Stimulated activated CD8-positive, alpha-beta memory T cell treated with anti-CD3 and anti-CD28 coated beads, Interleukin-4, amount 100 ng/mL, for 4 hours (primary cell): ENCODE data around the gene CASK.
"Not testable (repeated sequence)": the region's sequence is repeated elsewhere in the genome, so short reads cannot be mapped to it uniquely, and the experiment has no call there.

ENCODE experiments used
- DNase-seq, 2 donors: peaks; one replicate each; pipeline ENCODE4 v3.0.0-alpha.2; 2020; ENCODE audit warnings: low read depth in 2 of 2, low spot score in 1 of 2

Gene CASK

DNA sequence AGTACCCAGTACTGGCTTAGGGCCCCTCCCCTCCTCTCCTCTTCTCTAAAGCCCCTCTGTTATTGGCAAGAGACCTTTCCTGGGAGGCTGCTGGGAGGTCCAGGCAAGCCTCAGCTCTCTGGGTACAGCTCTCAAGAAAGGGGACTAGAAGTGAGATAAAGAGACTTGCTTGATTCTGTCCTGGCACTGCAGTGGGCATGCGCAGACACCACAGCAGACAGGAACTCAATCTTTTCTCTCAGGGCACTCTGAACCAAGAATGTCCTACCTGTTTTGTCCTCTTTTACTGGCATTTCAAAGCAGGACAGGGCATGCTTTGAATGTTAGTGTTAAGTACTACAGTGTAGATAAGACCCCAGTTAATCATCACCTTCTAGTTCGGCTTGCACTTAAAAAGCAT, 401.3 kb downstream of the CASK start:
- DNase-seq, result no peak

DNA sequence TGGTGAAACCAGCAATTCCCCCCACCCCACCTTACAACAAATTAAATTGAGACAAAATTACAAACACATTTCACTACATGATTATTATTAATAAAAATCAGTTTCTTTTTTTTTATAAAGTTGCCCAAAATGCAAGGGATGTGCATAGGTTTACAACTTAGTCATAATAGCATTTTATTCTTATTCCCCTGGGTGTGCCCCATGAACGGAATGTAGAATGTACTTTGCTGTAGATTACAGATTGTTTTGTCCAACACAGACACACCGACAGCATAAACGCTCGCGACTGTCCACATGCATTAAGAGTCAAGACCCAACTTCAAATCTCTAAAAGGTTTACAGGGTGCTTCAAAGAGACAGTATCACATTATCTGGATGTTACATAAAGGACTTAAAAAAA, 403.9 kb downstream of the CASK start:
- DNase-seq, result no peak

DNA sequence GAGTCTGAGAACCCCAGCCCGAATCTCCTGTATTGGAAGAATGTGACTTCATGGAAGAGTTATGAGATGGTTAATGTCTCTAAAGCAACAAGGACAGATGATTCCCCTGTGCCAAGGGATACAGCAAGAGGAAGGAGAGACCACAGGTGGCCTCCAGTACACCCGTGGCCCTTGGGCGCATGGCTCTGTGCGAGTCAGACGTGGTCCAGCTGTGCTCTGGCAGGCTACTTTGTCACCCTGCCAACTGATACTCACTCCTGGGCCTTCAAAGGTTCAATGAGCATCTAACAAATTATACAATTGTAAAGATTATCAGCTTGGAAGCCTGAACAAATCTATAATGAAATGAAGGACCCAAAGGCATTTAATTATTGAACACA, 404.5 kb downstream of the CASK start:
- DNase-seq, result no peak

DNA sequence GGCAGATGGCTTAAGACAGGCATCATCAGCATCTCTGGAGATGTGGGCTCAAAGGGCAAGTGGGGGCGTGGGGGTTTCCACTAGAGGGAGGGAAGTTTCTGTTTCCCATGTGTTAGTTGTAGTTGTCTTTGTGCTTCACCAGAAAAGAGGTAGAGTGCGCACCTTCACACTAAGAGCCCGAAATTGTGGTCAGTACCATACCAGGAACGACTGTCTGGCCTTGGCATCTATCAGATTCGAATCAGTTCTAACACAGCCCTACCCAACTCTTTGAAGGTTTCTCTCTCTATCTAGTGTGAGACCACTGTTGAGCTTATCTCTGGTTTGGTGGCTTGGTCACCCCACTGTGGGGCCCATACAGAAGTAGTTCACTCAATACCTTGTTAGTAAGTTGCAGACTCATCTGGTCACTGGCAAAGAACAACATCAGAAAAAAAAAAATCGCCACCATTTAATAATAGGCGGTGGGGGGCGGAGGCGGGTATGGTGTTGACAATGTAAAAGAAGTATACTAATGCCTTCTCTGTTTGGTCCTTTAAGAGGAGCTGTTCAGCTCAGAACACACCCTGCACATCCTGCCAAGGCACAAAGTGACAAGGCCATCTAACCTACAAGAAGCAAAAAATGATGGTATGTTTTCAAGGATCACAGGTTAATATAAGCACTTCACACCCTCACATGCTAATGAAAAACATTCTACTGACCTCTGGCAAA, 405.1 kb downstream of the CASK start:
- no peak for DNase-seq

DNA sequence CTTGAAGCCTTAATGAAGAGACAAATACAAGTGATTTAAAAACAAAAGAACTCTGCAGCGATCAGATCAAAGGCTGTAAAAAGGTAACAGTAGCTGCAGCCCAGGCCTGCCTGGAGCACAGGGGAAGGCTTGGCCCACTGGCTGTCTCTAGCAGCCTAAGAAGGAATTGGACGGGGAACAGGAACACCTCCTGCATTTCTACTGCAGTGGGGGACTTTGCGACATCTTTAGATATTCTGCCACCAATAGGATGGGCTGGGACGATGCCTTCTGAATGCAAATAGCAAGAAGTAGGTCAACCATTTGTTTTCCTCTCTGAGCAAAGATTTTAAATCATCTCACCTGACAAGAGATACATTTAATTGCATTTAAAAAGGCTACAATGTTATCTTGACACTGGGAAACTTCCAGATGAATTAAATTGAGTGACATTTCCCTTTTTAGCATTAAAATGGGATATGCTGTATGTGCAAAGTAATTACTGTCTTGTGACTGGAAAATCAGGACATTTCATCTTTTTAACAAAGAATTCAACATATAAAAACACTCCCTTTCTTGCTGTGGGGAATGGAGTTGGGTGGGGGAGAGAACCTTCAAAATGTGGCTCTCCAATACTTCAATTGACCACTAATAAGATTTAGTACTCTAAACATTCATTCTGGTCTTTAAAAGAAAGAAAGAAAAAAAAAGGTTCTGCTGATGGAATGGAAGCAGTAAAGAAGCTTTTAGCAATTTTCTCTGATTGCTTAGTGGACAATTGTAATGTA, 406.2 kb downstream of the CASK start:
- DNase-seq, result no peak

DNA sequence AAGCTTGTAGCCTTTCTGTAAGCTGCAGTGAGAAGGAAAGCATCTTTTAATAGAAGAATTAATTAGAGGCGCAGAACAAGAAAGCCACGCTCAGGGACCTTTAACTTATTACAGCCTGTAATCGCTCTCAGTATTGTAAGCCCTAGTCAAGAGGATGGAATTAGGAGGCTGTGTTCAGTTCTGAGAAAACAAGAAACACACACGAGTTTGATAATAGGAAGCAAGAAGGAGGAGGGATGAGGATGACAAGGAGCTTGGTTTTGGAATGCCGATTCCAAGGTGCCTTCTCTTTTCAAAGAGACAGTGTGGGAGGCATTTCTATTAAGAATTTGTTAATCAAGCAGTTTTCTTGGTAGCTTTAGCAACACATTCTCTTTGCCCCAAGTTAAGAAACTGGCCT, 406.9 kb downstream of the CASK start:
- DNase-seq, result no peak

DNA sequence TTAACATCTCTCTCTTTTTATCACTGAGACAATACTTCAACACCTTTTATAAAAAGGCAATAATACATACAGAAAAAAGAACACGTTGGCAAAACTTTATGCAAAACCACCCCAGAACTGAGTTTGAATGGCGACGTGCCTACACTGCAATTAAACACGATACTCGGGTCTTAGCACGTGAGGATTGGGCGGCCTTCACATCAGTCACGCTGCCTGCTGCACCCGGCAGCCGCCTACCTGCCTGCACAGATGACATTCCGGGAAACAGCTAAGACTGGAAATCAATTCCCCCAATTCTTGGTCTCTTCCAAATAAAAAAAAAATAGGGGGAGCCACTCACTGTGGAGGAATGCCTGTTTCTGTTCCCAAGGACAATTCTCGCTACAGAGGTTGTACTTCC, 408.0 kb downstream of the CASK start:
- no peak for DNase-seq

DNA sequence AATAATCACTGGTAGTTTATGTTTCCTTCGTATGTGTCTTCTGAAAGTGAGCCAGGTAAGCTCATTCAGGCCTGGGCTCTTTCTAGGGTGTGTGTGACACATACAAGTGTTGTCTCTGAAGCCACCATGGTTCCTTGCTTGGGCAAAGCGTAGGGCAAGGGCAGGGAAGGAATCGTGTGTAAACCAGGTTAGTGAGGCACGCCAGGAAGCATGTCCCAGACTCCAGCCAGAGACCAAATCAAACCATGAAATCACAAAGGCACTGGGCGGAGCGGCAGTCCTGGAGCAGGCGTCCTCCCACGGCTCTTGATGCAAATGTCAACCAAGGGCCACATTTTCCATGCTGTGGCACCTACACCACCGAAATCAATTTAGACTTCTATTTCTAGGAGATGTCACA, 409.2 kb downstream of the CASK start:
- DNase-seq, result no peak

DNA sequence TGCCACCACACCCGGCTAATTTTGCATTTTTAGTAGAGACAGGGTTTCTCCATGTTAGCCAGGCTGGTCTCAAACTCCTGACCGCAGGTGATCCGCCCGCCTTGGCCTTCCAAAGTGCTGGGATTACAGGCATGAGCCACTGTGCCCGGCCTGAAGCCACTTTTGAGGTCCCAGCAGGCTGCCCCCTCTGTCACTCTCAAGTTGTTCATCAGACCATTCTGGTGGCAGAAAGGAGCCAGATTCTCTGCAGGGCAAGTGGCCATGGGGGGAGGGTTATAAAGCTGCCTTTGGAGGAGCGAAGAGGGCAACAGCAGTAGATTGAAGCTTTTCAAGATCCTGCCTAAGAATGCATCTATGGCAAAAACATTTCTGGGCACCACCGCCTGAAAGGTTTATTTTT, 410.5 kb downstream of the CASK start:
- DNase-seq, result not testable (repeated sequence)

DNA sequence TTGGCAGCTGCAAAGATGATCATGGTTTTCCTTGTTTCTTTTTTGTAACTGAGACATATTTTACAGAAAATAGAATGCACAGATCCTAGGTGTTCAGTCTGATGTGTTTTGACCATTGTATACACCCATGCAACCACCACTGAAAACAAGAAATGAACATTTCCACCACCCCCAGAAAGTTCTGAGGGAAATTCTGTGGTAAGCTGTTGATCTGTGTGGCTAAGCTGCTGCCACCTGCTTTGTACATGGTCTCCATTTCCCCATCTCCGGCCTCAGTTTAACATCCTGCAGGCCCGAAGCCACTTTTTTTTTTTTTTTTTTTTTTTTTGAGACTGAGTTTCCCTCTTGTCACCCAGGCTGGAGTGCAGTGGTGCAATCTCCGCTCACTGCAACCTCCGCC, 411.0 kb downstream of the CASK start:
- no peak for DNase-seq

DNA sequence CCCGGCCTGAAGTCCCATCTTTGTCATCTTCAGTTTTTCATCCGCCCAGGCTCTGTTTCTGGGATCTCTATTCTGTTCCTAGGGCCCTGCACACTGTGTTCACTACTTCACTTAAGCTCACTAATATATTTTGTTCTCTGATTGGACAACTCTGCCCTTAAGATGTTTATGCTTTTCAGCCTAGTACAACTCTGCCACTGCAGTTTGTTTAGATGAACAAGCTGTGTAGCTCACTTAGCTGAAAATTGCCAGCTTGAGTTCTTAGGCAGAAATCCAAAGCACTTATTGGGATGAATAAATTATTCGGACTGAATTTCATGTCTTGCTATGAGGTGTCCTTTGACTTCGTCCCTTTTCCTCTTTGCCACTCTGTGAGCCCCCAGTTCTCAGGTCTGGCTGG, 415.4 kb downstream of the CASK start:
- DNase-seq, result no peak

DNA sequence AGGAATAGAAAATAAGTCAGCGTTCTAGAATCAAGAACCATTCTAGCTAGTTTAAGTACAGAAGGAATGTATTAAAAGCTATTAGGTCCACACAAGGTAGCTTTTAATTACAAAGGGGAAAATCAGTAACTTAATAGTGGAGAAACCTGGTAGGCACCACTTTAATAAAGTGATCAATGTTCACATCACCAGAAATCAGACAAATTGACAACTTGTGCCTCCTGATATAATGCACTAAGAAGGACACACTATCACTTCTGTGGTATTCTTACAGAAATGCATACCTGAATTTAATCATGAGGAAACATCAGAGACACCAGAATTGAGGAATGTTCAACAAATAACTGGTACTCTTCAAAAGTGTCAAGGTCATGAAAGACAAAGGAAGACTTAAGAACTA, 421.4 kb downstream of the CASK start:
- DNase-seq, result no peak

DNA sequence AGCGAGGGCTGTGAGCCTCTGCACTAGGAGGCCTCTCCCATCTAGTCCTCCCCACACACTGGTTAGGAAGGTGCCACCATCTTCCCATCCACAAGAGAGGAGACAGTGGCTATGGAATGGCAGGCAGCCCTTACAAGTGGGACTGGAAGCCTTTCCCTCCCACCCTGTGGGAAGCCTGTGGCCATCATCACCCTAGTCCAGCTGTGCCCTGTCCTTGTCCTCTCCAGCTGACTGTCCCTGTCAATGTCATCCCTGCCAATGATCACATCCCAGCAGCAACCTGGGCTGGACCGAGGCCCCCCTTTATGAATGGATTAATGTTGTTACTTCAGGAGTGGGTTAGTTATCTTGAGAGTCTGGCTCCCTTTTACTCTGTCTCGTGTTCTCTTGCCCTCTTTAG, 423.4 kb downstream of the CASK start:
- DNase-seq, result no peak

DNA sequence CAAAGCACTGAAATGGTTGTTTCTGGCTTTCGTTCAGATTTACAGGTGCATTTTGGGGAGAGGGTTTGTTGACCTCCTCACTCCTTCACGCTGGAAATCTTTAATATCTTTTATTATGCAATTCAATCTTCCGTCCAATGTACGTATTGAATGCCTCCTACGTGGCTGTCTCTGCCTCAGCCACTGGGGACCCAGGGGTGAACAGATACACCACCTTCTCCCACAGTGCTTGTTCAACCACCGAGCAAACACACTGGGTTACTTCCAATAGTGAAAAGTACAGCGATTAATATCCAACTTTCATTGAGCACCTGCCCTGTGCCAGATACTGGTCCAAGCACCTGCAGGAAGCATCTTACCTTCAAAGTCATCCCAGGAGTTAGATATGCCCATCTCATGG, 424.2 kb downstream of the CASK start:
- no peak for DNase-seq

DNA sequence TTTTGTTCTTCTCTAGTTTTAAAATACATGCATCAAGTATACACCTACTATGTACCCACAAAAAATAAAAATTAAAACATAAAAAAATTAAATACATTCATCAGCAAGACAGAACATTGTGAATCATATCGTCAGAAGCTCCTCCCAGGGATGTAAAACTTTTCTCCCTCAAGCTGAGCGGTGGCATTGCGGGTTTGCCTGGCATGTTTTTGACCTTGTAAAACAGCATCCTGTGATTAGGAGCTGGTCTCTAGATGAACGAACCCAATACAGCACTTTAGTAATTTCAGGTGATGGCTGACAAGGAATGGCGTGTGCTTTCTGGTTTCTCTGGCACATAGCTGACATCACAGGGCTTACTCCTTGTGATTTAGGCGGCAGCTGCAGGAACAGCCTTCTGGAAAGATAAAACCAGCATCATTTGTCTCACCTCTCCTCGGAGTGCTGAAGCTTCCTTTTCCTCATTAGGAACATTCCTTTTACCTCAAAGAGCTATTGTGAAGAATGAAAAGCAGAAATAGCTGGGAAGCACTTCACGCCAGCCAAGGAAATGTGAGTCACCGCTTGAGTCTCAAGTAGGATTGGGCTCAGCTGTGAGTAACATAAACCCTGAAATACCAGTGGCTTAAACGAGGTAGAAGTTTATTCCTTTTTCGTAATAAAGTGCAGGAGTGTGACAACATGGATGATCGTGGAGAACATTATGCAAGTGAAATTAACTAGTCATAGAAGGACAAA, 431.9 kb downstream of the CASK start:
- no peak for DNase-seq

DNA sequence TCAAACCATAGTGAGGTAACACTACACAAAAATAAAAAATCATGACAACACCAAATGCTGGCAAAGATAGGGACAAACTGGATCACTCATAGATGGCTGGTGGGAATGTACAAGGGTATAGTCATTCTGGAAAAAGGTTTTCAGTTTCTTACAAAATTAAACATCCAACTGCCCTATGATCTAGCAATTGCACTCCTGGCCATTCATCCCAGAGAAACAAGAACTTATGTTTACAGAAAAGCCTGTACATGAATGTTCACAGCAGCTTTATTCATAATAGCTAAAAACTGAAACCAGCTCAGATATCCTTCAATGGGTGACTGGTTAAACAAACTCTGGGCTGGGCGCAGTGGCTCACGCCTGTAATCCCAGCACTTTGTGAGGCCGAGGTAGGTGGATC, 432.9 kb downstream of the CASK start:
- DNase-seq, result no peak

DNA sequence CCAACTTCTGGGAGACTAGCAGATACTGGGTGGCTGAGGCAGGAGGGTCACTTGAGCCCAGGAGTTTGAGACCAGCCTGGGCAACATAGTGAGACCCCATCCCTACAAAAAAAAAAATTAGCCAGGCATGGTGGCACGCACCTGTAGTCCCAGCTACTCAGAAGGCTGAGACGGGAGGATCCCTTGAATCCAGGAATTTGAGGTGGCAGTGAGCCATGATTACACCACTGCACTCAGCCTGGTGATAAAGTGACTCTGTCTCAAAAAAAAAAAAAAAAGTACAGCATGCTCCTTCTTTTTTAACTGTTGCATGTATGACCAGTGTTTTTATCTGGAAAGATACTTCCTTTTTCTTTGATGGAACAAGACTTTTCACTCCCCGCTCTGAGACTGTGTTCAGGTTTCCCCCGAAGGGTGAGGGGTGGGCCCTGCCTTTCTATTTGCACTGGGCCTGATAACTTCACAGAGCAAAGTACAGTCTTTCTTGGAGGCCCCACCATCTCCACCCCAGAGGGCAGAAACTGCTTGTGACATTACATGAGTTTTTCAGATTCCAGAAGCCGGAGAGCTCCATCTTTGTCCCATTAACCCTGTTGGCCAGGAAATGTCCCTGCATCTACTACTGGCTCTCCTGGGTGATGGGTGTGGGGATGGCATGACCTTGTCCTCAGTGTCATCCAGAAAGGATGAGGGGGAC, 441.1 kb downstream of the CASK start:
- no peak for DNase-seq

DNA sequence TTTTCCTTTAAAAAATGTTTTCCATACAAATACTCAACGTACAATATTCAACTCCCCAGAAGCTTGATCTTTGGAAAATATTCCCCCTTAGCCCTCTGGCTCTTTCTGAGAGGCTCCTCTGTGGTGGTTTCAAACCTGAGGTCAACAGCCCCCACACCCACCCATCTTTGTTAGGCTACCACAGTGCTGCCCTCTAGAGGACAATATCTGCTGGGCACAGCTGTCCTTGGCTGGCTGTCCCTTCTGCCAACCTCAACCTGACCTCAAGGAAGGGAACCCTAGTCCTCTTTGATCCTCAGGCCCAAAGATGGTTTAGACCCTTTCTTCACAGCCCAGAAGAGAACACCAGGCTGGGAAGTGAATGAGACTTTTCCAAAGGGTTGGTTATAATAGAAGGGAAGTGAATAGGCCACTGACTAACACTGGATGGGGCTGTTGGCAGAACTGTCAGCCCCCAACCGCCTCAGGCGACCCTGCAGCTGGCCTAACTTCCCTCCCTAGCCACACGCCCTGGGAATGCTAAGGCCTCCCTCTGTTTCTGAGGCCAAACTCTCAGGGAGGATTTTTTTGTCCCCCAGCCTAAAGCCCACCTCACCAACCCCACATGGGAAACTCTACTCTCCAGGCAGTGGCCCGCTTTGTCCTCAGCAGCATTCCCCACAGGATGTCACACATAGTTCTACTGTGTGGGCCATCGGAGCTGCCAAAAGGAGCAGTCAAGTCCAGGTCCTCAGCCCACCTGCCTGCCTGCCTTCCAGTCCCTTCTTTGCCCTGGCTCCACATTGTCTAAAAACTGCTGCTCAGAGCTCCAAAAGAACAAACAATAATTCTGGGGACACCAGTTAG, 441.9 kb downstream of the CASK start:
- DNase-seq, result no peak

DNA sequence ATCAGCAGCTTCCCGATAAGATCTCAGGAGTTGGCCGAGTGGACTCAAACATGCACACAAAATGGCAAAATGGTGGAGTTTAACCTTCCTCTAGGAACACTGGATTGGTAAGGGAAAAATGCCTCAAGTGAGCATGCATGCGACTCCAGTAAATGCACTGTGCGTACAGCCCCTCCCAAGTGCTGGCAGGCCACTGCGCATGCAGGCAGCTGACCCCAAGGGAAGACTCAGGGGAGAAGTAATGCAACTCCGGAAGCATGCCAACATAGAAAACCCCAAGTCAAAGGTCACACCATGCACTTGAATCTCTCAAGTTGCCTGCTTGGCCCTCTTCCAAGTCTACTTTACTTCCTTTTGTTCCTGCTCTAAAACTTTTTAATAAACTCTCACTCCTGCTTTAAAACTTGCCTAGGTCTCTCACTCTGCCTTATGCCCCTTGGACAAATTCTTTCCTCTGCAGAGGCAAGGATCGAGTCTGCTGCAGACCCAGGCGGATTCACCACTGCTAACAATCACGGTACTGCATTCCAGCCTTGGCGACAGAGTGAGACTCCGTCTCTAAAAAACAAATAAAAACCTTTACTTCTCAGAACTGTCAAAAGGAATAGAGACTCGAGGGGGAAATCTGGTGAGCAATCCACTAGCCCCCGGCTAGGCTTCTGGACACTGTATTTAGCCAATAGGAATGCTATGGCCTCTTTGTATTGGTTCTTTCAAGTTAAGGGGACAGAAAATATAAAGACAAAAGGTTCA, 442.7 kb downstream of the CASK start:
- no peak for DNase-seq

DNA sequence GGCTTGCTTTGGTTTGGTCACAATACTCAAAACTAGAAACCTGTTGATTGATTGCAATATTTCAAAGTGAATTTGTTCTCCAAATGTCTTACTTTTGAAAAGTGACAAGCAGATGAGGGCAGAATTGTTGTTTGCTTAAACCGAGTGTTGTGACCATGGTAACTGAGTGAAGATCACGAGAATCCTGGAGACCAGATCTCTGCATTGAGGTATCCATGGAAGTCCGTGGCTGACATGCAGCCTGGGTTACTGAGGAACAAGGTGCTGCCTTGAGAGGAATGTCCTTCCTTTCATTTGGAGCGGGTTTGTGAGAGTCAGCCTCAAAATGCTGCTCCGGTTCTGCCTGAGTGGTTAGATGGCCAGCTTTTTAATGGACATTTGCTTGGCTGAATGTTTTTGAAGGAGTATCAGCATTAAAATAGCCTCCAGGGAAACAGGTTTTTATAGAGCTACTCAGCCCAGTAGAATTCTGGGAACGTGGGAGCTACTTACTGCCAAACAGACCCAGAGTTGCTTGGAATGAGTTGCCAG, 444.9 kb downstream of the CASK start:
- no peak for DNase-seq
